ENCODE results near the gene STK25. TPM values are rescaled to one million over a fixed set of nuclear protein-coding genes. Genes with fewer than 3 reads are reported as not detected.

Gene STK25
- total RNA-seq, 4 donors from 2014 or later: 236 to 364 (median 266) TPM

- Histone ChIP-seq H3K36me3 (no peaks in the 10 kb centered on the region), H3K4me3 (replicated peaks in 1 of 3) (no peak overlapping the region), H3K4me1 (no peaks in the 10 kb centered on the region), H3K9me3 (no peaks in the 10 kb centered on the region), H3K27me3 (no peaks in the 10 kb centered on the region), H3K27ac (no peak overlapping the region)
- intact Hi-C loops (cut with DNase I): no loop called here
- no peak for DNase-seq
- TF ChIP-seq CTCF (IDR thresholded peaks at IDR 0.05) (no peak), POLR2A (IDR thresholded peaks at IDR 0.05) (no peak)
- 65 to 69% methylated on average over 5 of the region's 5 CpGs for WGBS, 2 donors
Observed at GRCh38 chr2:241522477-241522876, 14.1 kb upstream of the STK25 start.

DNA sequence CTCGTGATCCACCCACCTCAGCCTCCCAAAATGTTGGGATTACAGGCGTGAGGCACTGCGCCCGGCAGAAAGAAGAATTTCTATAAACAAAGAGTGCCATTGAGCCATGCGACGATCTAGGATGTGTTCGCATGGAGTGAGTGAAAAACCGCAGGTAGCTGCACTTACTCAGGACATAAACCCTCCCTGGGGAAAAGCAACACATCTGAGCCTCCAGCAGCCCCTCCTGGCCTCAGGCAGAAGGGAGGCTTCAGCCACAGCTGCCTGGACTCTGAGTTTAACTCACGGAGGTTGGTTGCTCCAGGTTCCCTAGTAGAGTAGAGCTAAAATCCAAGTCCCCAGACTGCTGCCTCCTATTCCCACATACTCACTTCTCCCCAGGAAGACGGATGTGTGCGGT is 11.3 kb upstream of the STK25 start:
- Histone ChIP-seq H3K9me3 (no peaks in the 10 kb centered on the region), H3K4me1 (no peaks in the 10 kb centered on the region), H3K27me3 (no peaks in the 10 kb centered on the region), H3K36me3 (no peaks in the 10 kb centered on the region), H3K27ac (no peak overlapping the region), H3K4me3 (replicated peaks in 1 of 3) (no peak overlapping the region)
- WGBS, 2 donors: 74 to 77% methylated on average over 11 of the region's 11 CpGs
- intact Hi-C loops (cut with DNase I): loop anchor here (10.0 kb wide), 1 partner anchor 95 kb away; no protein-coding TSS in a partner anchor
- no peak for TF ChIP-seq POLR2A (IDR thresholded peaks at IDR 0.05)
- no peak for TF ChIP-seq CTCF (IDR thresholded peaks at IDR 0.05)
- DNase-seq: no peak

DNA sequence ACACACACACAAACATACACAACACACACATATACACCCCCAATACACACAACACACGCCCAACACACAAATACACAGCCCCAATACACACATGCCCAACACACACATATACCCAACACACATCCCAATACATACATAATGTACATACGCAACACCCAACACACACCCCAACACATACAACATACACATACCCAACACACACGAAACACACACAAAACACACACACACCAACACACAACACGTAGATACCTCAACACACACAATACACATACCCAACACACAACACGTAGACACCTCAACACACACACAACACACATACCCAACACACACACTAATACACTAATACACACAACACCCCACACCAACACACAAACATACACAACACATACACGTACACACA is 8.9 kb upstream of the STK25 start:
- H3K4me3 ChIP-seq (replicated peaks in 1 of 3): no peak overlapping the region
- TF ChIP-seq CTCF (IDR thresholded peaks at IDR 0.05) (no peak), POLR2A (IDR thresholded peaks at IDR 0.05) (no peak)
- DNase-seq: no peak
- no peaks in the 10 kb centered on the region for H3K27me3 ChIP-seq
- H3K27ac ChIP-seq: no peak overlapping the region
- WGBS, 2 donors: 94 to 95% methylated on average over 6 of the region's 6 CpGs
- no peaks in the 10 kb centered on the region for H3K4me1 ChIP-seq
- H3K36me3 ChIP-seq: no peaks in the 10 kb centered on the region
- no peaks in the 10 kb centered on the region for H3K9me3 ChIP-seq
- intact Hi-C loops (cut with DNase I): loop anchor here (10.0 kb wide), 1 partner anchor 98 kb away; no protein-coding TSS in a partner anchor

- Histone ChIP-seq H3K4me1 (no peaks in the 10 kb centered on the region), H3K4me3 (replicated peaks in 1 of 3) (no peak overlapping the region), H3K9me3 (no peaks in the 10 kb centered on the region), H3K27me3 (no peaks in the 10 kb centered on the region), H3K36me3 (no peaks in the 10 kb centered on the region), H3K27ac (no peak overlapping the region)
- DNase-seq: no peak
- TF ChIP-seq POLR2A (IDR thresholded peaks at IDR 0.05): no peak
- TF ChIP-seq CTCF (IDR thresholded peaks at IDR 0.05): no peak
- intact Hi-C loops (cut with DNase I): loop anchor here (10.0 kb wide), 1 partner anchor 98 kb away; no protein-coding TSS in a partner anchor
- 96% methylated on average over 3 of the region's 3 CpGs for WGBS, 2 donors
Observed at GRCh38 chr2:241516520-241516965, 8.2 kb upstream of the STK25 start.

DNA sequence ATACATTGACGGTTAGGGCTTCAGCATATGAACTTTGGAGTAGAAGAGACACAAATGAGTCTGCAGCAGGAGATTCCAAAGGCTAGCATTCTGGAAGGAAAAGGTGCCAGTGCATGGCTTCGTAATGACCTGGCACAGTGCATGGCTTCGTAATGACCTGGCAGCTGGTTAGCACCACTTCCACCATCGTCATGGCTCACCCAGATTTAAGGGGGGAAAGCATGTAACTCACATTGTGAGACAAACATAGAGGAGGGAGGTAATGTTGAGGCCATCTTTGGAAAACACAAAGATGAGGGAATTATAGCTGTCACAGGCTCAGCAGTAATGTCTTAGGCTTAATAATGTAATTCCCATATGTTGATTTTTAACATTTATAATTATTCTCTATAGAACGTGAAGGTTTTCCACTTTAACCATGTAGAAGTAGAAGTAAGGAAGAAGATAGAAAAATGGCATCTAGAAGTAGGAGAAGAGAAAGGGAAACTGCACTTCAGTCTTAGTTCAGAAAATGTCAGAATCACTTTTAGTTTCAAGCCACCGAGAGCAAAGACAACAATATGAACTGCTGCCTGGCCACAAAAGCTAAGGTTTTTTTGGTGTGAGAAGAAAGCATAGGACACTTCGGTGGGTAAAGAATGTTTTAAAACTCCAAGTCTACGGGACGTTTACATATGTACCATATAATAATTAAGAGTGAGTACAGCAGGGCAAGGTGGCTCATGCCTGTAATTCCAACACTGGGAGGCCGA is 6.8 kb upstream of the STK25 start:
- Histone ChIP-seq H3K36me3 (no peaks in the 10 kb centered on the region), H3K4me1 (no peaks in the 10 kb centered on the region), H3K9me3 (no peaks in the 10 kb centered on the region), H3K27ac (no peak overlapping the region), H3K4me3 (replicated peaks in 1 of 3) (no peak overlapping the region), H3K27me3 (no peaks in the 10 kb centered on the region)
- 54 to 56% methylated on average over 10 of the region's 10 CpGs for WGBS, 2 donors
- no peak for TF ChIP-seq POLR2A (IDR thresholded peaks at IDR 0.05)
- TF ChIP-seq CTCF (IDR thresholded peaks at IDR 0.05): no peak
- no peak for DNase-seq
- intact Hi-C loops (cut with DNase I): loop anchor here (10.0 kb wide), 1 partner anchor 100 kb away; no protein-coding TSS in a partner anchor
